ENCODE measurements around the gene TPD52L1.
"Not testable (repeated sequence)": the region's sequence is repeated elsewhere in the genome, so short reads cannot be mapped to it uniquely, and the experiment has no call there.

DNA sequence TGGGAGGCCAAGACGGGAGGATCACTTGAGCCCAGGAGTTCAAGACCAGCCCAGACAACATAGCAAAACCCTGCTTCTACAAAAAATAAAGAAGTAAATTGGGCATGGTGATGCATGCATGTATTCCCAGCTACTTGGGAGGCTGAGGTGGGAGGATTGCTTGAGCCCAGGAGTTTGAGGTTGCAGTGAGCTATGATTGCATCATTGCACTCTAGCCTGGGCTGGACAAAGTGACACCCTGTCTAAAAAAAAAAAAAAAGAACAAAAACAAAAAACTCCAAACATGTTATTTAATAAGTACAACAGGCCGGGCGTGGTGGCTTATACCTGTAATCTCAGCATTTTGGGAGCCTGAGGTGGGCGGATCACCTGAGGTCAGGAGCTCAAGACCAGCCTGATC lies 9.8 kb downstream of the TPD52L1 start:
- TF ChIP-seq EZH2phosphoT487 (IDR thresholded peaks at IDR 0.05; ENCODE audit: insufficient read depth, low read depth); EZH2 (IDR thresholded peaks at IDR 0.05; ENCODE audit: insufficient read depth, poor library complexity, severe bottlenecking): not testable (repeated sequence)
